ENCODE measurements around the gene BCAR3. TPM values are rescaled to one million over a fixed set of nuclear protein-coding genes. Genes with fewer than 3 reads are reported as not detected.

The BCAR3 gene
- total and polyA plus RNA-seq, 2 of the 4 experiments (the other 2 are of a cell fraction), result 41.4 to 46.4 TPM

DNA sequence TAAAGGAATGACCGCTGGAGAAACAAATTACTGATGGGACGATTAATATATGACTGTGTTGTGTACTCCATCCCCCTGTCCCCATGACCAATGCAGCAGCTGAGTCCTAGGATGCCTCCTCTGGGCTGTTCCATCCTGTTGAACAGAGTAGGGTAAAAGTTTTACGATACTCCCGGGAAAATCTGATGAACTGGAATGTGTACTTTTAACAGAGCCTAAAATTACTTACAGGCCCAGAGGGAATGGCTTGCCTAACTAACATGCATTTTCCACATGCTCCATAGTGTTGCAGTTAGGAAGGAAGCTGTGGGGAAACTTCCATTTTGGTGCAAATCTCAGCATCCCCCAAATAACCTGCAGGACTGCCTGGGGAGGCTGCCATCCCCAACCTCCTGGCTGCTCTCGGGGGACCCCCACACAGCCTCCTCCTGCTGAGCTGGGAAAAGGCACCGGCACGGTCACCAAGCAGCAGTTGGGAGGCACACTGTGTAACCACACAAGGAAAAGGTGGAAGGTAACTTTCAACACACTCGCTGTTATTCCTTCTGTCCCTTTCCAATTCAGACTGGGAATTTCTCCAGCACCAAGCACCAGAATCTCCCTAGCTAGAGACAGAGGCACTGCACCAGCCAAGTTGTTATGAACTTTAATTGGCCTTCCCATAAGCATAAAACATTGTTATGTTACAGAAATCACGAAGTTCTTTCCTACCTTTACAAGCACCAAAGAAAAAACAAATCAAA lies 97.2 kb downstream of the BCAR3 start:
- peaks cover 46% of the 10 kb centered on the region for H3K36me3 ChIP-seq (ENCODE audit: control insufficient read depth, insufficient read depth, low read length)
- no peak overlapping the region for H2BK120ac ChIP-seq (ENCODE audit: low read depth, low read length)
- intact Hi-C loops (cut with micrococcal nuclease) (no loop called here), dilution Hi-C loops (cut with HindIII; ENCODE audit: low sequenced_read_pairs, unreplicated experiment) (no loop called here), in situ Hi-C loops (cut with MboI; ENCODE audit: low sequenced_read_pairs) (no loop called here)
- no peak overlapping the region for H2AK5ac ChIP-seq (ENCODE audit: low read depth, low read length)
- H2BK5ac ChIP-seq (ENCODE audit: low read depth, low read length, poor library complexity, severe bottlenecking), result no peak overlapping the region
- H3K56ac ChIP-seq (ENCODE audit: extremely low read depth, insufficient read depth, low read length), result no peak overlapping the region
- H2BK20ac ChIP-seq (ENCODE audit: low read depth, low read length), result no peak overlapping the region
- TF ChIP-seq RFX5 (IDR thresholded peaks at IDR 0.05; ENCODE audit: low read depth, low read length) (no peak), RAD21 (IDR thresholded peaks at IDR 0.05; ENCODE audit: low read length) (no peak)
- no peak overlapping the region for H3K4me2 ChIP-seq (ENCODE audit: low read depth, low read length)
- CTCF ChIA-PET, result interaction anchor here (0.7 kb wide), 1 partner anchor 129 kb away, joined by 3 read pairs; no protein-coding TSS in a partner anchor
- H4K8ac ChIP-seq (ENCODE audit: low read depth in 2 of 2, low read length in 2 of 2), result 0 out of 4 replicates have a peak overlapping the region, but pooled peaks of 1 of the 2 experiments have one; percentile 9
- H3K79me1 ChIP-seq (ENCODE audit: low read depth in 1 of 2, low read length in 2 of 2), result peaks cover 38 to 78% of the 10 kb centered on the region in 2 experiments
- H3K4me3 ChIP-seq (ENCODE audit: insufficient read depth, low read depth, low read length), result no peak overlapping the region
- no peak overlapping the region for H4K91ac ChIP-seq (ENCODE audit: insufficient read depth, low read depth, low read length)
- H2AFZ ChIP-seq (replicated peaks; ENCODE audit: low read length, poor library complexity), result no peak overlapping the region
- WGBS, 2 experiments (ENCODE audit: extremely low coverage in 2 of 2, insufficient read length in 1 of 2), result 20% methylated on average over 1 of the region's 9 CpGs; no CpG with 5 or more reads in 1 of the 2 experiments
- DNase-seq, result no peak
- H4K5ac ChIP-seq (ENCODE audit: low read depth, low read length), result no peak overlapping the region
- no peak overlapping the region for H2BK15ac ChIP-seq (ENCODE audit: low read depth, low read length)
- no peaks in the 10 kb centered on the region for H3K27me3 ChIP-seq (ENCODE audit: control insufficient read depth, insufficient read depth, low read length)
- H3K4me1 ChIP-seq (ENCODE audit: control insufficient read depth, insufficient read depth, low read length), result peaks cover 15% of the 10 kb centered on the region
- peaks cover 53% of the 10 kb centered on the region for H4K20me1 ChIP-seq (ENCODE audit: insufficient read depth, low read length)
- no peak overlapping the region for H3K14ac ChIP-seq (replicated peaks; ENCODE audit: low read depth, low read length)
- no peak overlapping the region for H3K27ac ChIP-seq (ENCODE audit: insufficient read depth, low read length)
- ATAC-seq (ENCODE audit: low read depth), result no peak
- BruUV-seq (replicated peaks), result no TSS peak
- H3K23ac ChIP-seq (ENCODE audit: low read depth, low read length), result no peak overlapping the region
- no peak overlapping the region for H3K18ac ChIP-seq (ENCODE audit: low read depth, low read length)
- no peak overlapping the region for H2AK9ac ChIP-seq (replicated peaks; ENCODE audit: low read depth, low read length, poor library complexity)
- peaks cover 18% of the 10 kb centered on the region for H3K9me1 ChIP-seq (ENCODE audit: insufficient read depth, low read length)
- no peaks in the 10 kb centered on the region for H3K9me3 ChIP-seq (ENCODE audit: control insufficient read depth, insufficient read depth, low read length)
- no peak overlapping the region; the same call in 1 of the 2 replicates for H3K4ac ChIP-seq (ENCODE audit: low read depth, low read length)
- no peak overlapping the region for H3K9ac ChIP-seq (ENCODE audit: low read depth, low read length)
- POLR2A ChIA-PET (ENCODE audit: unreplicated experiment), result no interaction called here

Measured in IMR-90 (cell line).